ENCODE measurements around the gene CD160. TPM values are rescaled to one million over a fixed set of nuclear protein-coding genes. Genes with fewer than 3 reads are reported as not detected.
"Not testable (repeated sequence)": the region's sequence is repeated elsewhere in the genome, so short reads cannot be mapped to it uniquely, and the experiment has no call there.

The CD160 gene
- total RNA-seq, 3 donors from 2014 or later (not counting 1 experiment from before 2014, with no cell fraction given): 77.7 to 150 (median 83.4) TPM

- WGBS (ENCODE audit: insufficient coverage): 67% methylated on average over 6 of the region's 6 CpGs
- Histone ChIP-seq H3K27me3 (ENCODE audit: control insufficient read depth, insufficient read depth, low read length) (no peaks in the 10 kb centered on the region), H3K4me3 (ENCODE audit: low read length) (no peak overlapping the region), H3K27ac (ENCODE audit: low read length) (no peak overlapping the region), H3K36me3 (ENCODE audit: control insufficient read depth, insufficient read depth, low read length) (no peaks in the 10 kb centered on the region), H3K4me1 (ENCODE audit: control insufficient read depth, insufficient read depth, low read length) (peaks cover 44% of the 10 kb centered on the region), H3K9me3 (ENCODE audit: control insufficient read depth, insufficient read depth, low read length) (no peaks in the 10 kb centered on the region)
- no peak for ATAC-seq
- DNase-seq: no peak
- Mint-ChIP-seq H3K27ac (peak overlapping the region; percentile 31 to 59), H3K36me3 (no peaks in the 10 kb centered on the region), H3K4me1 (peaks cover 47 to 56% of the 10 kb centered on the region in 2 donors), H3K4me3 (no peak overlapping the region), H3K9me3 (no peaks in the 10 kb centered on the region), H3K27me3 (ENCODE audit: low read depth in 2 of 2) (peaks cover 0 to 3% of the 10 kb centered on the region in 2 donors)
- no peak for TF ChIP-seq CTCF (IDR thresholded peaks at IDR 0.05)
- intact Hi-C loops (cut with micrococcal nuclease): no loop called here
These were observed 4.7 kb upstream of the CD160 start for GRCh38 chr1:145714524-145715111.

GRCh38 chr1:145716641-145717345 is 2.5 kb upstream of the CD160 start:
- Mint-ChIP-seq H3K36me3 (no peaks in the 10 kb centered on the region), H3K27ac (peak overlapping the region; percentile 77 to 83), H3K4me3 (peak overlapping the region; percentile 75), H3K4me1 (peaks cover 57 to 71% of the 10 kb centered on the region in 2 donors), H3K9me3 (no peaks in the 10 kb centered on the region), H3K27me3 (ENCODE audit: low read depth in 2 of 2) (no peaks in the 10 kb centered on the region)
- Histone ChIP-seq H3K36me3 (ENCODE audit: control insufficient read depth, insufficient read depth, low read length) (no peaks in the 10 kb centered on the region), H3K9me3 (ENCODE audit: control insufficient read depth, insufficient read depth, low read length) (no peaks in the 10 kb centered on the region), H3K4me3 (ENCODE audit: low read length) (no peak overlapping the region), H3K27me3 (ENCODE audit: control insufficient read depth, insufficient read depth, low read length) (no peaks in the 10 kb centered on the region), H3K4me1 (ENCODE audit: control insufficient read depth, insufficient read depth, low read length) (peaks cover 63% of the 10 kb centered on the region), H3K27ac (ENCODE audit: low read length) (peak overlapping the region; percentile 44)
- ATAC-seq (peak; percentile 7 to 33 (median 9)), DNase-seq (peak; percentile 18 to 20)
- intact Hi-C loops (cut with micrococcal nuclease): no loop called here
- 36% methylated on average over 10 of the region's 10 CpGs for WGBS (ENCODE audit: insufficient coverage)
- no peak for TF ChIP-seq CTCF (IDR thresholded peaks at IDR 0.05)

GRCh38 chr1:145717833-145718232 is 1.5 kb upstream of the CD160 start:
- peak overlapping the region; percentile 77 to 83 for H3K27ac Mint-ChIP-seq
- WGBS (ENCODE audit: insufficient coverage): 84% methylated on average over 1 of the region's 1 CpG
- no peaks in the 10 kb centered on the region for H3K27me3 ChIP-seq (ENCODE audit: control insufficient read depth, insufficient read depth, low read length)
- H3K4me1 ChIP-seq (ENCODE audit: control insufficient read depth, insufficient read depth, low read length): peaks cover 64% of the 10 kb centered on the region
- intact Hi-C loops (cut with micrococcal nuclease): no loop called here
- no peak for ATAC-seq
- DNase-seq: no peak
- peaks cover 65 to 79% of the 10 kb centered on the region in 2 donors for H3K4me1 Mint-ChIP-seq
- peak overlapping the region; percentile 72 for H3K4me3 Mint-ChIP-seq
- H3K9me3 ChIP-seq (ENCODE audit: control insufficient read depth, insufficient read depth, low read length): no peaks in the 10 kb centered on the region
- no peak overlapping the region for H3K4me3 ChIP-seq (ENCODE audit: low read length)
- TF ChIP-seq CTCF (IDR thresholded peaks at IDR 0.05): no peak
- H3K36me3 ChIP-seq (ENCODE audit: control insufficient read depth, insufficient read depth, low read length): no peaks in the 10 kb centered on the region
- H3K27me3 Mint-ChIP-seq (ENCODE audit: low read depth in 2 of 2): no peaks in the 10 kb centered on the region
- no peaks in the 10 kb centered on the region for H3K36me3 Mint-ChIP-seq
- no peaks in the 10 kb centered on the region for H3K9me3 Mint-ChIP-seq
- no peak overlapping the region for H3K27ac ChIP-seq (ENCODE audit: low read length)

GRCh38 chr1:145718465-145718864 is 834 bp upstream of the CD160 start:
- Mint-ChIP-seq H3K4me3 (peak overlapping the region; percentile 47), H3K4me1 (peaks cover 68 to 82% of the 10 kb centered on the region in 2 donors), H3K27ac (peak overlapping the region; percentile 84 to 92)
- H3K36me3 ChIP-seq (ENCODE audit: control insufficient read depth, insufficient read depth, low read length); H3K36me3 Mint-ChIP-seq; H3K9me3 ChIP-seq (ENCODE audit: control insufficient read depth, insufficient read depth, low read length); H3K9me3 Mint-ChIP-seq; H3K27ac ChIP-seq (ENCODE audit: low read length); intact Hi-C loops (cut with micrococcal nuclease); H3K4me3 ChIP-seq (ENCODE audit: low read length); ATAC-seq; DNase-seq; H3K27me3 Mint-ChIP-seq (ENCODE audit: low read depth in 2 of 2); H3K27me3 ChIP-seq (ENCODE audit: control insufficient read depth, insufficient read depth, low read length): not testable (repeated sequence)
- H3K4me1 ChIP-seq (ENCODE audit: control insufficient read depth, insufficient read depth, low read length): peaks cover 64% of the 10 kb centered on the region
- 93% methylated on average over 3 of the region's 5 CpGs for WGBS (ENCODE audit: insufficient coverage)

Measured in natural killer cell (primary cell).